GM21825 (cell line): ENCODE data around the gene KLKB1.

Experiments
- ATAC-seq: cut with Tn5 transposase; IDR thresholded peaks from one replicate; pipeline ENCODE4 v1.9.1; 2021; ENCODE audit warnings: mild to moderate bottlenecking, moderate library complexity; ENCODE audit not compliant: unreplicated experiment

Gene KLKB1

DNA sequence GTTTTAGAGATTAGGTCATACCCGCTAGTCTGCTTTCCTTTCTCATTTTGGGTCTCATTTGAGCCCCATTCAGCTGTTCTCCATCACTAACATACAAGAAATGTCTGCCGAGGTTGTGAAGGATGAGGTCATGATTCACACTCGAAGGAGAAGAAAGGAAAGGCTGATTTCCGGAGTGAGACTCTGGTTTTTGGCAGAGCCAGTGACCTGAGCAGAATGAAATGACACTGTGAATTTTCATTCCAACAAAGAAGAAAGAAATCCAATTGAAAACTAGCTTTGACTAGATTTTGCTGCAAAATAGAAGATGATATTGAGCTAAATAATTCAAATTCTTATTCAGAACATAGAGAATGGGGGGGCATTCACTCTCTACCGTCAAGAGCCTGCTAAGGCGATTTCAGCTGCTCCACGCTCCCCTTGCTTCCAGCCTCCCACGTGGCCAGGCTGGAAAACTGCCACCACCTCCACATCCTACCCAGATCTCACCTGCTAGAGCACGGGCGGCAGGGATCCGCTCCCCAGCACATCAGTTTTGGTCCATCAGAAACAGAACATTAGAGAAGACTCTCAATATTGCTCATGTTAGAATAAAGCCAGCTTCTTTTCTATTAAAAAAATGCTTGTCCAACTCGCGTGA lies 77.7 kb downstream of the KLKB1 start:
- no peak for ATAC-seq

GRCh38 chr4:186307497-186307896 lies 80.2 kb downstream of the KLKB1 start:
- ATAC-seq = no peak

- no peak for ATAC-seq
These were observed 80.6 kb downstream of the KLKB1 start for GRCh38 chr4:186307916-186308315.
